ENCODE measurements around the gene B3GALT5.

- TF ChIP-seq CTCF (IDR thresholded peaks at IDR 0.05) (no peak), CHD4 (IDR thresholded peaks at IDR 0.05; ENCODE audit: borderline replicate concordance) (no peak), MAZ (IDR thresholded peaks at IDR 0.05; ENCODE audit: borderline replicate concordance, low read depth, low read length) (no peak), RFX5 (IDR thresholded peaks at IDR 0.05) (no peak), HDAC2 (IDR thresholded peaks at IDR 0.05) (no peak), JUNB (IDR thresholded peaks at IDR 0.05) (no peak), PBX3 (IDR thresholded peaks at IDR 0.05) (no peak), EP300 (IDR thresholded peaks at IDR 0.05) (no peak), MAX (IDR thresholded peaks at IDR 0.05) (no peak), POLR2A (IDR thresholded peaks at IDR 0.05; ENCODE audit: low read length) (no peak), USF2 (IDR thresholded peaks at IDR 0.05) (no peak), CEBPB (IDR thresholded peaks at IDR 0.05) (no peak), RAD21 (conservative IDR thresholded peaks at IDR 0.05 in 1 of 2, IDR thresholded peaks at IDR 0.05 in 1 of 2) (no peak)
These were observed 90.8 kb downstream of the B3GALT5 start for GRCh38 chr21:39703578-39703977.
